Islet of Langerhans (tissue), 1 donor: ENCODE data around the gene CNTNAP2.

Experiments used
- FAIRE-seq: peaks from one replicate; lab custom pipeline; 2011; peaks lifted over from hg19 to GRCh38; lab: Jason Lieb, UNC

The CNTNAP2 gene

DNA sequence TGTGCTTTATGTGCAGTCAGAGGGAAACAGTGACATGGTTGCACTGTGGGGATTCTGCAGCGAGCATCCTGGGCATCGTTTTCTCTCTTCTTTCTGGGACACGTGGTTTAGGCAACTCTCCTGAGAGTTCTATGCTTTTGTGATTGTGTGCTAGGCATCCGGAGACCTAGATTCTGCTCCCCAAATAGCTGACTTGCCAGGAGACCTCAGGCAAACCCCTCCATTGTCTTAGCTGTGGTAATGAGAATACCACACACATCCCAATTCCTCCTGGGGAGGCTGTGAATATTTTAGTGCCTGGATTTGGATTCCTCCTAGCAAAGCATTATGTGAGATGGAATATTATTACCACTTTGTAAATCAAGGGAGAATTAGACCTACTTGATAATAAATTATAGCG lies 1862.0 kb downstream of the CNTNAP2 start:
- FAIRE-seq, result no peak

DNA sequence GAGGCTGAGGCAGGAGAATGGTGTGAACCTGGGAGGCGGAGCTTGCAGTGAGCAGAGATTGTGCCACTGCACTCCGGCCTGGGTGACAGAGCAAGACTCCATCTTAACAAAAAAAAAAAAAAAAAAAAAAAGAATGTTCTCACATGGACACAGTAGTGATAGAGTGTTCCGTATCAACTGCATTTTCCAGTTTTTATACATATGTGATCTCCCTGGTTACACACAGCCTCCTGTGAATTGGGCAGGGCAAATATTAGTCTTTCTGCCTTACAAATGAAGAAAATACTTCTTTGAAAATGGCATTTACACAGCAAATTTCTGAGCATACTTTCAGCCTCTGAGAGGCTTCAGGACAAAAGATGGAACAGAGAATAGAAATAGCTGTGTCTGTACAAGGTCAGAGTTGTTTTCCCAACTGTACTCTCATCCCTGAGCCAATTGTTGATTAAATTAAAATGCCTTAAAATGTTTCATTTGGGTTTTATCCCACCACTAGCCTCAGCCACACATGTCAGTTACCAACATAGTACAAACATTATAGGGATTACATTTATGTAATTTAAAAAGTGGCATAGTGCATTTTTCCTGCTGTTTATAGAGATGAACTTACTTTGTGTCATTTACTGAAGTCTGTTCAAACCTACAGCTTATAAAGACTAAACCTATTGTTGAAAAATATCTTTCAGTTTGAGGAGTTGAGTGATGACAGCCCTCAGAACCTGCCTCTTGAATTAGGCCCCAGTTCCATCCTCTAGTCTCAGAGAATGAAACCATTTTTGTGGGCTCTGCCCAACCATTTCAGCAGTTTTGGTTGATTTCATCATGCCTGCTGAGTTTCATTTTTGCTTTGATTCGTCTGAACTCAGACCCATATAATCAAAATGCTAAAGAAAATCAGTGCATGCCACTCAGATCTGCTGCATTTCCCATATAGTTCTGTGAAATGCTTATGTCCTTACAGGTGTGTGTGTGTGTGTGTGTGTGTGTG lies 1864.5 kb downstream of the CNTNAP2 start:
- FAIRE-seq, result no peak

DNA sequence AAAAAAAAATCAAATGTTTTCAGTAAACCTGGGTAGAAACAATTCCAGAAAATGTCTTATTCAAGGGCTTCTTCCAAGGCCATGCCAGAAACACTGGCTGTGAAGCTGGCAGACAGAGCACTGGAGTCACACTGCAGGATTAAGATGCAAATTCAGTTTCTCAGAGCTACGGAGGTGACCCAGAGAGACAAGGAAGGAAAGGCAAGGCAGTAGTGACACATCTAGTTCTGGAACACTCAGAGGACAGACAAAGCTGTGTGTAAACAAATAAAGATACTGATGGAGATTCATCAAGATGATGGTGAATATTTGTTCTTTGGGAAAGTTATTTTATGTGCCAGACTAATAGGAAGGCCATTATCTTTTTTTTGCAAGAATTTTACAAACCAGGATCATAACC lies 1865.7 kb downstream of the CNTNAP2 start:
- no peak for FAIRE-seq

DNA sequence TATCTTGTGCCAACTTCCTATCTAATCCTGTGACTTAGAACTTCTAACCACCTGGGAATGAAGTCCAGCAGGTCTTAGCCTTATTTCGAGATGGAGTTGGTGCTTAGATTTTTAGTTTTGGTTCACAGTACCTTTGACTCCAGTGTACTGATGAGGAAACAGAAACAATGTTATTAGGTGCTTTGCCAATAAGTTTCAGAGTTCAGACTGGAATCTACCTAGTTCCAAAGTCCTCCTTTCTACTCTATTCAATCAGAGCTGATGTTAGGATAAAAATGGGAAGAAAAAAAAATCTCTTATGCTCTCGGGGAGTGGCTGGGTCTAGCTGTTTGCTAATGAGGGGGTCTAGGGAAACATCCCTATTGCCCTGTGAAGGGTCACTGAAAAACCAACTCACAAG lies 1867.7 kb downstream of the CNTNAP2 start:
- FAIRE-seq, result no peak

DNA sequence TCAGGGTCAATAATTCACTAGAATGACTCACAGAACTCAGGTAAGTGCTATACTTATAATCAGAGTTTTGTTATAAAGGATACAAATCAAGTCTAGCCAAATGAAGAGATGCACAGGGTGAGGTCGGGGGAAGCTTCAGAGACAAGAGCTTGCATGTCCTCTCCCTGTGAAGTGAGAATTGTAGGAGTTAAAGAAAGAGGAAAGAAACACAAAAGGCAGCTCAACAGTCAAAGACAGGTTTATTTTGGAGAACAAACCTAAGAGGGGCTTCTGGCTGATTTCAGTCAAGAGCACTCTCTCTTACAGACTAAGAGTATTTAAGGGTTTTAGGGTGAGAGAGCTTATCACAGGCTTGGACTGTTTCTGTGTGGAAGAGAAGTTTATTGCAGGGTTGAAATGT lies 1873.5 kb downstream of the CNTNAP2 start:
- no peak for FAIRE-seq

DNA sequence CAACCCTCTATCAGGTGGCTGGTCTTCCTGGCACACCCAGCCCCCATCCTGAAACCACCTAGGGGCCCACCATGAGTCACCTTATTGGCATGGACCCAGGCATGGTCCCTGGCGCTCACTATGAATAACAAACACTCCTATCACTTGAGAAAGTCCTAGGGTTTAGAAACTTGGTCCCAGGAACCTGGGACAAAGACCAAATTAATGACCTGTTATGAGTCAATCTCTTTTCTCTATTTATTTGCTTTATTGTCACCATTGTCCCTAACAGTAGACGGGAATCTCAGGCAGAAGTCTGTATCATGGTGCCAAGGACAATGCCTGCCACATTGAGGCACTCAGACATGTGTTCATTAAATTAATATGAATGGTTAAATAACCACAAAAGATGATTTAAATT lies 1874.3 kb downstream of the CNTNAP2 start:
- FAIRE-seq, result no peak

DNA sequence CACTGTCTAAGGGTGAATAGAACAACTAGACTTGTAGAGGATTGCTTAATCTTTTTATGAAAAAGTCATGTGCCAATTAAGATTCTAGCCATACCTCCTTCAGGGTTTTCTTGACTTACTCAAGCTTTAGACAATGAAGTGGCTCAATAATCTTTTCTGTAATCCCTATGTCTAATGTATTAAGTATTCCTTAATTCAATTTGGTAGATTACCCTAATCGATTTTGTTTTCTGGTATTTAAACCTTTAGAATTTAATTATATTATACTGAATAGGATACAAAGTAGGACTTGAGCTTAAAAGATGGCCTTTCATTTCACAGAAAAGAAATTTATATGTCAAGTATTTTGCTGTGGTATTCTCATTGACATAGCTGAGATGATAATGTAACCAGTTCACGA lies 1876.1 kb downstream of the CNTNAP2 start:
- no peak for FAIRE-seq

DNA sequence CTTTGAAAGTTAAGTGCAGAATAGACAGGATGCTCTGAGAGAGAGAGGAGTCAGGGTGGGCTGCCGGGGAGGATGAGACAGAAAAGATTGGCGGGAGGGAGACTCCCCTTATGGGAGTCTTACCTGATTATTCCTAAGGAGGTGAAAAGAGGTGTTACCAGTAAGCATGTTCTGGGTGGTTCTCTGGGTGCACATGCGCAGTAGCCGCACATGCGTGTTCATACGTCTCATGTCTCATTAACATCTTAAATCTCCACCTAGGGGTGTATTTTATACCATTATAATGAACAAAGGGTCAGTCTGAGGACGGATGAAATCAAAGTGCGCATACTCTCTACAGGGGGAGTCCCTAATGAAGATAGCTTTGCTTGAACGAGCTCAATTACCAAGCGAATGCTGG lies 1881.0 kb downstream of the CNTNAP2 start:
- no peak for FAIRE-seq

DNA sequence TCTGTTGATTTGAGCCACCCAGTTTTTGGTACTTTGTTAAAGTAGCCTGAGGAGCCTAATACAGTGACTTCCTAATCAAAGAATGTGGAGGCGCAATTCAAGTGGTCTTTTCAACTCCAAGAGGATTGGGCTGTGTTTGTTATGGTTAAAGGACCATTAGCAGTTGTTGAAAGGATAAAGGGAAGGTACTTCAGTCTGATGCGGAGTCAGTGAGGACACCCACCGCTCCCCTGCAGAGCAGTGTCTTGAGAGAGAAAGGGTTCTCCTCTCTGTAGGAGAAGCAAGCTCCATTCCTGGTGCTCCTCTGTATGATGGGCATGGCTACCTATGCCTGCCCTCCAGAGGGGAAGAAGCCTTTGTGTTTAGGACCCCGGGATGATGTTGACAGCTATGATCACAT lies 1883.4 kb downstream of the CNTNAP2 start:
- no peak for FAIRE-seq

DNA sequence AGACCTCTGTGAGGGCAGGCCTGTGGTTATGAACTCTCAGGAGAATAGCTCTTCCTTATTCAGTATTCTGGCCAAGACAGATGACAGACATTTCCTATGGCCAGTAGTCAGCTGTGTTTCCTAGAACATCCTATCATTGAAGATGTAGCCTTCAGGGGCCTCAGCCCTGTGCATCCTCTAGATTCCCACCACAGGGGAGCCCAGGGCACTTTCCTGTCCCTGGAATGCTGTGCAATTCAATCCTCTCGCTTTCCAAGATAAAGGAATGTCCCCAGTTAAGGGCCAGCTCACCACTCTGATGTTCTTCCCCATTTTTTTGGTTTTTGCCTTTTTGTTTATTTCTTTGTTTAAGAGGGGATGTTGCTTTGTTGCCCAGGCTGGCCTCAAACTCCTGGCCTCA lies 1895.2 kb downstream of the CNTNAP2 start:
- FAIRE-seq, result no peak

DNA sequence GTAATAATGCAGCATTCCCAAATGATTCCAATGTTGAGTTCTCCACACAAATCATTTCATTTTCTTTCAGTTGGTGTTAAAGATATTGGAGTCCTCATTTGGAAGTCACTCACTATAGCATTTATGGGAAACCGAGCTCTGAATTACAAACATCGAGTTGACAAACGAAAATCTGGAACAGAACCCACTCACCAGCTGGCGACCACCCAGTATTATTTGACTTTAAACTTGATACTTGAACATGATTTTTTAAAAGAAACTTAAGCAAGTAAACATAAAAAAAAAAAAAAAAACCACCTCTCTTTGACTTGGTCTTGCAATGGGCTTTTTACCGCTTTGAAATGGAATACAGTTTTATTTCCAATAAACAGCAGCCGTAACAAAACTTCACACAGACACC lies 1897.4 kb downstream of the CNTNAP2 start:
- FAIRE-seq, result no peak

DNA sequence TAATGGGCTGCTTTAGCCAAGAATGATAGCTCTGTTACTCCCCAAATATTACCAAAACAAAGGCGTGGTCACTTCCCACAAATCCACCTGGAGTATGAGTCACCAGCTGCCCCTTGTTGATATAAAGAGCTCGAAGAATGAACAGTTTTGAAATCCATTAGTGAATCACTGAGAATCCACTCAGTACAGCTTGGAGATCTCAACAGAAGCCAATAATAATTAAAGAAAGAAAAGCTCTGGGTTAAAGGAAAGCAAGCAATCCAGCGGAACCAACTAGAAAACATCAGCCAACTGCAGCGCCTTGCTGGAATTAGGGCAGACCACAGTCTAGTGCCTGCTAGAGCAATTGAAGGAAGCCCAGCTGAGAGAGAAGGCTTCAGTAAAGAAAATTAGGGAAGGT lies 1897.9 kb downstream of the CNTNAP2 start:
- FAIRE-seq, result no peak

DNA sequence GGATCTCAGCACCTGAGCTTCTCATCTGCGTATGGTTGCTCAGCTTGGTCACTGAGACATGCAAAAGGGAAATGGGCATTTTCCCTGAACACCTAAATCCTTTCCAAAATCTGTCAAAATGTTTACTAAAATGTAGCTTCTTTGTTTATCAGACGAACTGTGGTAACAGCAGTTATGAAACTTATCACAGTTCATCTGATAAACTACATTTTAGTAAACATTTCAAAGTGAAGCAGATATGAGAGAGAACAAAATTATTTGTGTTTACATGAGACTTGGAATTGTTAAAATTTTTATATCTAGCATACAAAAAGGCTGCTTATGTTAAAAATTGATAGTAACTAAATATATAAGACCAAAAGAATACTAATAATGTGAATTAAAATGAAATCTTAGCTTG lies 1900.5 kb downstream of the CNTNAP2 start:
- no peak for FAIRE-seq

DNA sequence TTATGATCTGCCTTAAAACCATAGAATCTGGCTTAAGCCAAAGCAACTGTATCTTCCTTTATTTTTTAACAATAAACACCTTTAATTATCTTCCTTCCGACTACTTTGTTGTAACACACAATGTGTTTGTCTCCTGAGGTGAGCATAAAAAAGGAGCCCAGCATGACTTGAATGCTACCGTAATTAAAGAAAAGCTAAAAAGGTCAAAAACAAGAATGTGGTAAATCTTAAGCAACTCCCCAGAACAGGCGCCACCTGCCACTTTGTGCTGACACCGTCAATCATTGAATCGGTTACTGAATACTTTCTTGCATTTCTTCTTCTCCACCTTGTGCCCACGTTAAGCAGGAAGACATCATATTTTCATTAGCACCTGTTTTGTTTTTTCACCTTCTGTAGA lies 1904.1 kb downstream of the CNTNAP2 start:
- FAIRE-seq, result no peak

DNA sequence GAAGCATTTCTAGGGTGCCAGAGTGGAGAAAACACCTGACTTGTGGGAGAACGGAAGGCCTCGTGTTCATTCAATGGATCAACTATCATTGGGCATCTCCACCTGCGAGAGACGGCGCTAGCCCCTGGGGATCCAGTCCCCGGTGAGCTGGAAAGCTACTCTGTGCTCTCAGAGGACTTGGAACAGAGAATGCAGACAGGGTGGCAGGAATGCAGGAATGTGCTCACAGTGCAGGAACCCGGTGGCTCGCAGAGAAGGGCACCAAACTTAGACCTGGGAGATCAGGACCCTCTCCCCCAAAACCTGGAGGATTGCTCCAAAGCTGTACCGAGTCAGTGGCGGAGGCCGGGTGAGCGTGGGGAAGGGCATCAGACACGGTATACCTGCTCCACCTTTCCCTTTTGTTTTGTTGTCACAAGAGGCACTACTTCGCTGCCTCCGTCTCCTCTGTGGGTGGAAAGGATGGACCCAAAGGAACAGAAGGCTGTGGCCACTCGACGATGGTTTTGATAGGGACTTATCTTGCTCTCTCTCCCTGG lies 1905.0 kb downstream of the CNTNAP2 start:
- FAIRE-seq, result no peak

DNA sequence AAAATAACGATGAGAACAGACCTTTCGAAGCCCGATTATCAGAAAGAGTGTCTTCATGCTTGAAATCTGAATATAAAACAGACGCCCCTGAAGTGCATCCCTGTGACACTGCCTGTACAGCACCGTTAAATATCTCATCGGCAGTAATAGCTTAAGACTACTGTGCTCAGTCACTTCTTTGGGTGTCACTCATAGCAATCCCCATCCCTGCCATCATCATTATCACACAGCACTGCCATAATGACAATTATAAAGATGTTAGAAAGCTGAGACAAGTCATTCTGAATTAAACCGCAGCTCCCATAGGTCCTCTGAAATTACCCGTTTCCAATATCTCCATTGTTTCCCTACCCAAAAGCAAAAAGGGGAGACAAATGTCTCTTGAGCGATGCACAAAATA lies 1906.2 kb downstream of the CNTNAP2 start:
- FAIRE-seq, result no peak

DNA sequence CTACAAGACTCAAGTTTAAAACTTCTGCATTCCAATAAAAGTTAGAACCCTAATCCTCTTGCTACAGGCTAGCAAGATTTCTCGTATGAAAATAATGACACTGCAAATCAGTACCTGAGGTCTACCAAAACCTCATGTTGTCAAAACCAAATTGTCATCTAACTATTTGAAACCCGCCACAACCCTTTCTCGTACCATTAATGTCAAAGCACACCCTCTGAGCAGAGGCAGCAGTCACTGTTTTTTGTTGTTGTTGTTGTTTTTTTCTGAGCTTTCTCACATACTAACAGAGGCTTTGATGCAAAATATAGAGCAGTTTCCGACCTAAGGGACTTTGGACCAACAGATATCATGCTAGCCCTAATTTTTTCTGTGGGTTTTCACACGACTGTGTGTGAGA lies 1910.1 kb downstream of the CNTNAP2 start:
- FAIRE-seq, result no peak

DNA sequence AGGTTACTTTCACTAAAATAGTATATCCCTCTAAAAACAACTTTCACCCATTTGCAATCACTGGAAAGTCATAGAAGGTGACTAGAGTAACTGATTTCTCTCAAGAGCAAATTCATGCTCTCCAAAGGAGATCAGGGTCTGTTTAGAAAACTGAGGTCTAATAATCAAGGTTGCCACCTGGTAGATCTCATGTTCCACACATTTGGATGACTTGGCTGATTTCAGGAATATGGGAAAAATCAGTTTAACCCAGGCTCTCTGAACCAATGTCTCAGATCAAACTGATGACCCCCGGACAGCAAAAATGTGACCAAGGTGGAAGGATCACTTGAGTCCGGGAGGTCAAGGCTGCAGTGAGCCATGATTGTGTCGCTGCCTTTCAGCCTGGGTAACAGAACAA lies 1911.6 kb downstream of the CNTNAP2 start:
- no peak for FAIRE-seq

DNA sequence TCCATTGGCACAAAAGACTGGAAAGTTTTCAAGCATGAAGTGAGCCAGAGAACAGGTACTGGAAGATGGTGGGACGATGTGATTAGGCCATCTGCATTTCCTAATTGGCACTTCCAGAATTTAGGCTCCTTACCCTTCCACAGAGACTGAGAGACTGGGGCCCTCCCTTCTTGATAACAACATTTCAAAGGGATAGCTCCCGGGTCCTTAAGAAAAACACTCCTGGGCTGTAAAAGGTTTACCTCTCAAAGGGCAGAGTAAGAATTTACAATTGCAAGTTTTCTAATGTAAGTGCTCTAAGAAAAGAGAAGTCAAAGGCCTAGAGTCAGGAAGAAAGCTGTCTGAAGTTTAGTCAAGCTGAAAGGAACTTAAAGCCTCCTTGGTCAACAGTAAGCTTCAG lies 1914.4 kb downstream of the CNTNAP2 start:
- no peak for FAIRE-seq

DNA sequence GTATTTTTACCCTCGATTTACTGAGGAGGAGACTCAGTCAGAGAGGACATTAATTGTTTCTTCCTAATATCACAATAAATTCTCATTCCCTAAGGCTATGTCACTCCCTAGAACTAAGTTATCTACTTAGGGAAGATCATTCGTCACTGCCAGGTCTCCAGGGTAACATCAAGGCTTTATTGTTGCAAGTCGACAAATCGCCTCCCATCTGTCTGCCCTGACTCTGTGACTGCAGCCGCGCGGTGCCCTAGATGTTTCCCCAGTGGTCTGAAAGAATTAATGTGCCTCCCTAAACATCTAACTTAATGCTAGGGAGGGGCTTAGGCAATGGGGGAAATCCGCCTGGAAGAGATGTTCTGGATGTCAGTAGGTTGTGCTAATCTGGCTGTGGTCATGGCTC lies 1915.2 kb downstream of the CNTNAP2 start:
- no peak for FAIRE-seq

DNA sequence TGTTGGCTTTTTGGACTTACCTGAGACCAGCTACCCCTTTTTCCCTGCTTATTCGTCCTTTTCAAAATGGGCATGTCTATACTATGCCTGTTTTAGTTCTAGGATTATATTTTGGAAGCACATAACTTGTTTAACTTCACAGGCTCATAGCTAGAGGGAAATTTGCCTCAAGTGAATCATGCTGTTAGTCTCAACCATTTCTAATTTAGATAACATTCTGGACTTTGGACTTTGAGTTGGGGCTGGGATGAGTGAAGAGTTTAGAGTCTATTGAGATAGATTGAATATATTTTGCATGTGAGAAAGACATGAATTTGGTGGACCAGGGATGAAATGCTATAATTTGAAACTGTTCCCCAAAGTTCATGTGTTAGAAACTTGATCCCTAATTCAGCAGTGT lies 1919.3 kb downstream of the CNTNAP2 start:
- FAIRE-seq, result no peak

DNA sequence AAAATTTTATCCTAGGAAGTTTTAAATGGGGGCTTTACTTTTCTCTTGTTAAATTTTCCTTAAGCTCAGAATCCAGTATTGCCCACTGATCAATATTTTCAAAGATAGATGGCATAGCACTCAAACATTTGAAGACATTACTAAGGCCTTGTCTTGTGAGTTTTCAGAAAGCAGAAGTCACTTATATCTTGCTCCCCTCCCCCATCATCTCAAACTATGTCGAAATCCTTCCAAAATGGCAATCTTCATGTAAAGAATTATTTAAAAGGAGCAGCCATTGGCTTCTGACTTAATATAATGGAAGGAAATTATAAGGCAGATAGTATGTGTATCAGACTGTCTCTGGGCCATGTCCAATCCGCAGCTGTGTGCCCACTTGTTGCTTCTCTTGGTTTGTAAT lies 1920.4 kb downstream of the CNTNAP2 start:
- no peak for FAIRE-seq

DNA sequence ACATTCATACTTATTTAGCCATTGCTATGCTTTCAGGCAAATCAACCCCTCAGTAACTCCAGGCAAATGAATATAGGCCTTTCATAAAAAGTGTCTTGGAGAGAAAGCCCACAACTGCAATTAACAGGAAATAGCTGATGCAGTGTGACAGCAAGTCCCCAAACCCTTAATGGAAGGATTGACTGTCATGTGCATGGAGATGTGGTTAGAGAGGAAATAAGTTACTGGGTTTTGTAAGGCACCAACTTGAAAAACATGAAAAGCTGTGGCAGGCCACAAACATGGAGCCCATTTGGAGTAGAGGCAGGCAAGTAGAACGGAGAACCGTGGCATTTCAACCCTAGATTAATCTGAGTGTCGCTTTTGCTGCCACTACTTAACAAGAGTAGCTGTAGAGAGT lies 1924.6 kb downstream of the CNTNAP2 start:
- no peak for FAIRE-seq
